ENCODE measurements around the gene HRG.

The HRG gene

DNA sequence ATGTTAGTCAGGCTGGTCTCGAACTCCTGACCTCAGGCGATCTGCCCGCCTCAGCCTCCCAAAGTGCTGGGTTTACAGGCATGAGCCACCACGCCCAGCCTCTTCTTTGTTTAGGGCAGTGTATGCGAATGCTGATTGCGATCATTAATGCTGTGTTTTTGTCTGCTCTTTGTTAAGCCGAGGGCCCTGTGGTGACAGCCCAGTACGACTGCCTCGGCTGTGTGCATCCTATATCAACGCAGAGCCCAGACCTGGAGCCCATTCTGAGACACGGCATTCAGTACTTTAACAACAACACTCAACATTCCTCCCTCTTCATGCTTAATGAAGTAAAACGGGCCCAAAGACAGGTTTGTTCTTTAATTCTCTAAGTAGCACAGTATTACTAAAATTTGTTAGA lies 59.1 kb downstream of the HRG start:
- no peak for DNase-seq (ENCODE audit: low read depth in 2 of 2)
